ENCODE data around the gene DNMT3A.

DNMT3A gene

GRCh38 chr2:25324251-25324650, 17.5 kb downstream of the DNMT3A start:
- no peak for DNase-seq

DNA sequence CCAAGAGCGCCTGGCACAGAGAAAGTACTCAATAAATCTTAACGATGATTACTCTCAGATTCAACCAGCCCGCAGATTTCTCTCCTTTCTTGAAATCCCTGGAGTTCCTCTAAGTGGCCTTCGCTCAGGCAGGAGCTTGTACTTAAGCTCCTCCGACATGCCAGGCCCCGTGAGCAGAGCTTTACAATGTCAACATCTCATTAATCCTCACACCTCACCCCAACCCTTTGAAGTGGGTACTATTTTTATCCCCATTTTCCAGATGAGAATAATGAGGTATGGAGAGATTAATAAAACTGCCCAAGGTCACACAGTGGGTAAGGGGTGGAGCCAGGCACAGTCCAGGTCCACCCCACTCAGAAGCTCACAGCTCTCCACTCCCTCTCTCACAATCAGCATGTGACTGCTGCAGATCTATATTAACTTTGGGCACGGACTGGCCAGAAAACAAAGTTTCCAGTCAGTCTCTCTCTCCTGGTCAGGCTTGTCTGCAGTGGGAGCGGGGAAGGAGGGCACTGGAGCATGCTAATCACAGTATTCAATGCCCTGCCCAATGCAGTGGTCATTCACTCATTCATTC, 18.0 kb downstream of the DNMT3A start:
- DNase-seq = no peak

- peak; percentile 57 to 65 for DNase-seq
Measured at GRCh38 chr2:25323042-25323514, 18.6 kb downstream of the DNMT3A start.

- peak; percentile 29 to 43 for DNase-seq
Measured at GRCh38 chr2:25322312-25322711, 19.4 kb downstream of the DNMT3A start.

- DNase-seq = no peak
Measured at GRCh38 chr2:25320077-25320476, 21.6 kb downstream of the DNMT3A start.

DNA sequence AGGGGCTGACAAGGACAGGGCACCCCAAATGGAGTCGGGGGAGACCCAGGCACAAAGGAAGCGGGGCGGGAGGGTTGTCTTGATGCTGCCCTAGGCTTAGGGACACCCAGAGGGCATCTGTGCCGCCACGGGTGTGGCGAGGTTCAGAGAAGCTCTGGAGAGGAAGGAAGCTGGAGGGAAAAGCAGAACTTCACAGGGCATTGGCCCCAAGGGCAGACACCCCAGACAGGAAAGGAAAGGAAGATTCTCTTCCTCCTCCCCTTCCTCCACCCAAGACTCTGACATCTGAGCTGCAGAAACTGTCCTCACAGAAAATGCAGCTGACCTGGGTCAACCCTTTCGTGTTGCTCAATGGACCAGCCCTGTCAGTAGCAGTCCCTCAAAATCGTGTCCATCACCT, 25.6 kb downstream of the DNMT3A start:
- DNase-seq = no peak

DNA sequence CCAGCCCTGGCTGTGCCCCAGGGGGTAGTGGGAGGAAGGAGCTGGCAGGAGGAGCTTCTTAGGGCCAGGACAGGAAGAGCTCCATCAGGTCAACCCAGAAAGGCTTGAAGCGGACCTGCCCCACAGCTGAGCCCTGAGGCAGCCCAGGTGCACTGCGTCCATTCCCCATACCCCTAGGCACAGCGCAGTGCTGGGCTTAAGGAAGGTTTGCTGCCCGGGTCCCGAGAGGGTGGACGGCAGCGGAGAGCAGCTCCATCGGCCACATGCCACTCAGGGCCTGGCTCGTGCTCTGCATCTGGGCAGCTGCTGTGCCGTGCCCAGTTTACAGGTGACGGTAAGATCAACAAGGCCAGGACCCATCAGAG, 26.4 kb downstream of the DNMT3A start:
- DNase-seq = no peak

GRCh38 chr2:25314514-25315315, 27.0 kb downstream of the DNMT3A start:
- DNase-seq = peak; percentile 92 to 94

DNA sequence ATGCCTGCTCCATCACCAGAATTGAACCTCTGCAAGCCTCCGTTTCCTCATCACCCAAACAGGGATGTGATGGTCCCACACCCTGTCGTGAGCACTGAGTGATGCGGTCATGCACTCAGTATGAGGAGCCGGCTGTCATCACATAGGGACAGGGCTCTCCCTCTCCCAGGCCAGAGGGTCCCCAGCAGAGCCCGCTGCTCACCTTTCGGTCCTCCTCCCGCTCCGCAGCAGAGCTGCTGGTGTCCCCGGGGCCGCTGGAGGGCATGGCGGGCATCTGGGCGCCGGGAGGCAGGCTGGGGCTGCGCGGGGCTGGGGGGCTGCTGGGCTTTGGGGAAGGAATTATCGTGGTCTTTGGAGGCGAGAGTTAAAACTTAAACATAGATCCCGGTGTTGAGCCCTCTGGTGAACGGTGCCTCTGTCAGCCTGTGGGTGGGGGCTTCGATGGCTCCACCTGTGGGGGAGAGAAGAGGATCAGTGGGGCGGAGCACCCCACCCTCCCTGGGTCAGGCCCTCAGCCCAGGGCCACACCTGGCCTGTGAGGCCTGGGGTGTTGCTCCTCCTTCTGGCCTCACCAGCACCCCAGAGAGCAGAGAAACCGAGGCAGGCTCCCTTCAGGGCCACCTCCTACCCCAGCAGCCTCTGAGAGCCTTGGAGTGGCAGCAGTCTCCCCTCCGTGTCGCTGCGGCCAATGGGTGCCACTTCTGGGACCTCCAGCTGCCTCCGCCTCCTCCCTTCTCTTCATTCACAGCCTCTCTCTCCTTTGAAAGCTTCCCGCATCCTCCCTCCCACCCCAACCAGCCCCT, 27.8 kb downstream of the DNMT3A start:
- peak in 1 of 2 donors; percentile 23 for DNase-seq

- DNase-seq = peak; percentile 45 to 60
Measured at GRCh38 chr2:25312958-25313710, 28.6 kb downstream of the DNMT3A start.

GRCh38 chr2:25311865-25312575, 29.7 kb downstream of the DNMT3A start:
- DNase-seq = no peak

DNA sequence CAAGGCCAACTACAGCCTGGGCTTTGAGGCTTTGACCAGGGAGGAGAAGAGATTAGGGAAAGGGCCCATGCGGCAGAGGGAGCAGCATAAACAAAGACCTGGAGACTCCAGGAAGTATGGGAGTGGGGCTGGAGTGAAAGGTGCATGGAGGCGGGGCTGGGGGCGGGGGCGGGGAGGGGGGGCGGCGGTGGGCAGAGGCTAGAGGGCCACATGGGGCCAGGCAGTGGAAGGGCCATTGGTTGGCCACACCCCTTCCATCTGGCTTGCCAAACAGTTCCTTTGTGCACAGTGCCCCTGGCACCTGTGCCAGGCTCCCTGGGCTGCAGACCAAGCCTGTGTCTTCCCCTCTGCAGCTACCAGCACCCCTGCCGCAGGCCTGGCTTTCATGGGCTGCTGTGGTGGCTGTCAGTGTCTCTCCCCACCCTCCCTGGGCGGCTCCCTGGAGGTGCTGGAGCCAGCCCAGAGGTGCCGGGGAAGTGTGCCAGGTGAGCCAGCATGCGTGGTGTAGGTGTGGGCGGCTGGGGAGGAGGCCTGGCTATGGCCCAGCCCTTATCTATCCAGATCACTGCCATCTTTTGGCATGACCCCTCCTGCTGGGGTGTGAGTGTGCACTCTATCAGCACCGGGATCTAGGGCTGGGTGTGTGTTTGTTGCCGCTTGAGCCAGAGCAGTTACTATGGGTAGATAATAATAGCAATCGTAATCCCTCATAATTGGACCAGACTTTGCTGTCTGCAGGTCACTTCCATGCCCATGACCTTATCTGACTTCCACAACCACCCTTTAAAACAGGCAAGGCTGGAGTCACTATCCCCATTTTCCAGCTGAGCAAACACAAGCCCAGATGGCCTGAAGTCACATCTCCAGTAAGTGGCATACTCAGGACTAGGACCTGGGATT, 30.5 kb downstream of the DNMT3A start:
- no peak for DNase-seq

- no peak for DNase-seq
Measured at GRCh38 chr2:25310709-25310964, 31.1 kb downstream of the DNMT3A start.

- DNase-seq = peak; percentile 75 to 79
Measured at GRCh38 chr2:25309402-25309801, 32.3 kb downstream of the DNMT3A start.

DNA sequence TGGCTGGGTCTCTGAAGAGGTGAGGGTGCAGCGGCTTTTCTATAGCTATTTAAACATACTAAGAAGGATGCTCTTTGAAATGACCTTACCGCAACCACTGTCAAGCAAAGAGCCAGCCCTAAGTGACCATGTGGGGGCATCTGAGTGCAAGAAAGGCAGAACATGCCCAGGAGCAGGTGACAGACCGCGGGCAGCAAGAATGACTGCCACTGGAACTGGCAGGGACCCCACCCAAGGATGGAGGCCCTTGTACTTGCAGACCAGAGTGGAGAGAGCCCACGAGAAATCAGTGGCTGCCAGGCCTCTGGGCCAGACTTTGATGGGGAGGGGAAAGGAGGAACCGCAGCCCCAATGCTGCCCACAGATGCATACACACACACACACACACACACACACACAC, 33.1 kb downstream of the DNMT3A start:
- DNase-seq = no peak

- DNase-seq = no peak
Measured at GRCh38 chr2:25307949-25308557, 33.7 kb downstream of the DNMT3A start.

- DNase-seq = no peak
Measured at GRCh38 chr2:25306777-25307368, 34.9 kb downstream of the DNMT3A start.

- DNase-seq = no peak
Measured at GRCh38 chr2:25305775-25306174, 36.0 kb downstream of the DNMT3A start.

DNA sequence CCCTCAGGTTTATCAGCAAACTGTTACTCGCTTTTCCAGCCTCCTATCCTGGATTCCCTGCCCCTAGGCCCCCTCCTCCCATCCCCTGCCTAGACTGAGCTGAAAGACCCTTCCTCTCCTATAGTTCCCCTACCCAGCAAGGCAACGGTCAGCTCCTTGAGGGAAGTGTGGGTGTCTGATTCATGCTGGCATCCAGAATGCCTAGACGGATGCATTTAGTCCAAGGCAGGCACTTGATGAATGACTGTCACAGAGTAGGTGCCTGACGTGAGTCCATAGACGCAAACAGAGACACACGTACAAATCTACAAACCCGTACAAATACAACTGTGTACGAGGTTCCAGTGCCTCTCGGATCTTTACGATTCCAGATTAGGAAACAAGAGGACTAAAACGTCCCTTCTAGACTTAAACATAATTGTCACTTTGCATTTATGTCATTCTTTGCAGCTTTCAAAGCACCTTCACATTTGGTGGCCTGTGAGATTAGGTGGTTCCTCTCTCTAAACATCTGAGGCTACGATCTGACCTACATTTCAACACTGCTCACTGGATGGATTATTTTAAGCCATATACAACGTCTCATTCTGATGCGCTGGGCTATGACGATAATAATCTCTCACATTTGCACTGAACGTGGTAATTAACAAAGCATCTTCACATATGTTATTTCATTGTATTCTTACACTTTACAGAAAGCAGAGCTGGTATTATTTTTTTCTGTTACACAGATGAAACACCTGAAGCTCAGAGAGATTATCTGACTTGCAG, 36.7 kb downstream of the DNMT3A start:
- DNase-seq = no peak

DNA sequence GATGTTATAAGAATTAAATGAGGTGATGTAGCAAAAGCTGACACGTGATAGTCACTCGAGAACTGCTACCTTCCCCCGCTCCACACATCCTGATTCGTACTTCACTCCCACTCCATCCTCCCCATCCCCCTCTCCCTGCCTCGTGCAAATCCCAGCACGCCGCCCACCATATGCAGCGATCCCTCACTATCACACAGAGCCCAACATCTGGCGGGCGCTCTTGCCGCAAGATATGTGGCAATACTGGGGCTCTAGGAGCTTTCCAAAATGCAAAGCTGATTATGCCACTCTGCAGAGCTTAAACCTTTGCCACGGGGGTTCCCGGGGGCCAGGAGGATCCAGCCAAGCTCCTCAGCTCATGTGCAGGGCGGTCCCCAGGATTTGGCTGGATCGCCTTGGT, 37.4 kb downstream of the DNMT3A start:
- no peak for DNase-seq
